DND-41 (cell line): Measurements from ENCODE around the gene ZDHHC22.

Source experiments
- ATAC-seq: fragments of 200-7000 bp; cut with Tn5 transposase; 3 replicates; pipeline ENCODE4 v1.9.1; 2021; ENCODE audit warnings: low read depth; ENCODE audit not compliant: insufficient read depth
- DNase-seq: peaks from one replicate; pipeline ENCODE4 v3.0.0-alpha.2; 2020
- H2AFZ ChIP-seq: 2 replicates; pipeline ENCODE4 v1.6.0; 2012; ENCODE audit warnings: low read depth, low read length
- H3K27ac ChIP-seq: 2 replicates; pipeline ENCODE4 v1.5.1; 2012; ENCODE audit warnings: low read length, inconsistent platforms
- H3K27me3 ChIP-seq: fragments of 200-600 bp; sonication (generic); 2 replicates; pipeline ENCODE4 v1.6.0; 2012; ENCODE audit warnings: low read length, mild to moderate bottlenecking, inconsistent platforms; ENCODE audit not compliant: insufficient read depth, poor library complexity
- H3K36me3 ChIP-seq: 2 replicates; pipeline ENCODE4 v1.5.1; 2012; ENCODE audit warnings: low read length, inconsistent platforms; ENCODE audit not compliant: insufficient read depth
- H3K4me1 ChIP-seq: 2 replicates; pipeline ENCODE4 v1.5.1; 2012; ENCODE audit warnings: mild to moderate bottlenecking, low read length; ENCODE audit not compliant: insufficient read depth
- H3K4me2 ChIP-seq: 2 replicates; pipeline ENCODE4 v1.6.0; 2012; ENCODE audit warnings: mild to moderate bottlenecking, moderate library complexity, low read length, inconsistent platforms; ENCODE audit not compliant: insufficient read depth
- H3K4me3 ChIP-seq, 2 experiments: fragments of 200-600 bp in 1 of 2; shearing (Covaris generic) in 1 of 2; 2 replicates each; pipeline ENCODE4 v1.5.1; 2012 to 2016; ENCODE audit warnings: inconsistent platforms in 2 of 2, low read length in 2 of 2, mild to moderate bottlenecking in 2 of 2, low read depth in 1 of 2, moderate library complexity in 1 of 2
- H3K79me2 ChIP-seq: 2 replicates; pipeline ENCODE4 v1.6.0; 2012; ENCODE audit warnings: low read length, inconsistent platforms; ENCODE audit not compliant: insufficient read depth
- H3K9ac ChIP-seq: 2 replicates; pipeline ENCODE4 v1.6.0; 2012; ENCODE audit warnings: low read depth, mild to moderate bottlenecking, inconsistent platforms, low read length, moderate library complexity
- H3K9me3 ChIP-seq: 2 replicates; pipeline ENCODE4 v1.5.1; 2012; ENCODE audit warnings: low read length, moderate library complexity, mild to moderate bottlenecking, inconsistent platforms; ENCODE audit not compliant: insufficient read depth, severe bottlenecking
- H4K20me1 ChIP-seq: 2 replicates; pipeline ENCODE4 v1.6.0; 2012; ENCODE audit warnings: low read length; ENCODE audit not compliant: insufficient read depth
- EZH2 ChIP-seq: IDR thresholded peaks from 3 replicates; pipeline ENCODE4 v1.6.1; 2012; ENCODE audit warnings: borderline replicate concordance, low read depth, mild to moderate bottlenecking, moderate library complexity, low read length, inconsistent platforms; ENCODE audit not compliant: severe bottlenecking
- TF ChIP-seq, protein P1 (sequence below): IDR thresholded peaks from 2 replicates; pipeline ENCODE4 v1.5.1; 2012; ENCODE audit warnings: borderline replicate concordance, low read length, moderate library complexity, mild to moderate bottlenecking; ENCODE audit not compliant: poor library complexity, severe bottlenecking; ENCODE audit errors: extremely low read depth

The ZDHHC22 gene

DNA sequence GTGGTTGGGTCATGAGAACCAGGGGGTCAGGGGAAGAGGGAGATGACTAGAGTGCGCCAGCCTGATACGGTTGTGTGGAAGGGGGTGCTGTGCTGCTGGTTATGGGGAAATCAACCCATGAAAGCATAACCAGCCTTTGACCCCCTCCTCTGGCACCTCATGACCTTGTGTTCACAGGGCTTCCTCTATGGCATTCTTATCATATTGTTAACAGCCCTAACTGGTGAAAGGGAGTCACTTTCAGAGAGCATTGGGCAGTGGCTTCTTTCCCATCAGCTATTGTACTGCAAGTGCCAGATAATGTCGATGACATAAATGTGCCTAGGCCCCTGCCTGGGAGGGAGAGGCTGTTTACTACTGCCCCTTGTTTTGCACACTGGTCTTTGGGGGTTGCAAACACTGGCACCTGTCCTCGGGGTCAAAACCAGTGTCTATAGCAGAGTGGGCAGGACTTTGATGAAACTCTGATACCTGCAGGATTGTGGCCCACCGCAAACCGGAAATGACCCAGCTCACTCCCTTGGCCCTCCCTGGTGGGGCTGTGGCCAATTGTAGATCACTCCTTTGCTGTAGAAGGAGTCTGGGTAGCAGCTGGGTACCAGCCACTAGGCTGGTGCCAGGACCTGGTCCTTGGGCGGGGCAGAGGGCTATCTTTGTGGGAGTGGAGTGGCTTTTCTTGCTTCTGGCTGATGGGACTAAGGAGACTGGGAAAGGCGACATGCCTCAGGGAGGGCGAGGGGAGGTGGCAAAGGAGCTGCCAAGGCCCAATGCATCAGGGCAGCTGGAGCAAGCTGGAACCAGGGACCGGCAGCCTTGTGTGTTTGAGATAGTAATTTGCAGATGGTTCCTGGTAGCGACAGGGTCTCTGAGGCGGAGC lies 39.4 kb upstream of the ZDHHC22 start:
- Histone ChIP-seq H2AFZ (no peak overlapping the region), H3K9me3 (no peaks in the 10 kb centered on the region), H4K20me1 (no peaks in the 10 kb centered on the region), H3K79me2 (no peaks in the 10 kb centered on the region), H3K4me1 (no peaks in the 10 kb centered on the region), H3K4me3 (no peak overlapping the region), H3K36me3 (no peaks in the 10 kb centered on the region), H3K9ac (no peak overlapping the region), H3K27me3 (no peaks in the 10 kb centered on the region), H3K4me2 (no peak overlapping the region), H3K27ac (no peak overlapping the region)
- ATAC-seq (no peak), DNase-seq (no peak)
- TF ChIP-seq, protein P1, sequence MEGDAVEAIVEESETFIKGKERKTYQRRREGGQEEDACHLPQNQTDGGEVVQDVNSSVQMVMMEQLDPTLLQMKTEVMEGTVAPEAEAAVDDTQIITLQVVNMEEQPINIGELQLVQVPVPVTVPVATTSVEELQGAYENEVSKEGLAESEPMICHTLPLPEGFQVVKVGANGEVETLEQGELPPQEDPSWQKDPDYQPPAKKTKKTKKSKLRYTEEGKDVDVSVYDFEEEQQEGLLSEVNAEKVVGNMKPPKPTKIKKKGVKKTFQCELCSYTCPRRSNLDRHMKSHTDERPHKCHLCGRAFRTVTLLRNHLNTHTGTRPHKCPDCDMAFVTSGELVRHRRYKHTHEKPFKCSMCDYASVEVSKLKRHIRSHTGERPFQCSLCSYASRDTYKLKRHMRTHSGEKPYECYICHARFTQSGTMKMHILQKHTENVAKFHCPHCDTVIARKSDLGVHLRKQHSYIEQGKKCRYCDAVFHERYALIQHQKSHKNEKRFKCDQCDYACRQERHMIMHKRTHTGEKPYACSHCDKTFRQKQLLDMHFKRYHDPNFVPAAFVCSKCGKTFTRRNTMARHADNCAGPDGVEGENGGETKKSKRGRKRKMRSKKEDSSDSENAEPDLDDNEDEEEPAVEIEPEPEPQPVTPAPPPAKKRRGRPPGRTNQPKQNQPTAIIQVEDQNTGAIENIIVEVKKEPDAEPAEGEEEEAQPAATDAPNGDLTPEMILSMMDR, result no peak
- TF ChIP-seq EZH2, result no peak

DNA sequence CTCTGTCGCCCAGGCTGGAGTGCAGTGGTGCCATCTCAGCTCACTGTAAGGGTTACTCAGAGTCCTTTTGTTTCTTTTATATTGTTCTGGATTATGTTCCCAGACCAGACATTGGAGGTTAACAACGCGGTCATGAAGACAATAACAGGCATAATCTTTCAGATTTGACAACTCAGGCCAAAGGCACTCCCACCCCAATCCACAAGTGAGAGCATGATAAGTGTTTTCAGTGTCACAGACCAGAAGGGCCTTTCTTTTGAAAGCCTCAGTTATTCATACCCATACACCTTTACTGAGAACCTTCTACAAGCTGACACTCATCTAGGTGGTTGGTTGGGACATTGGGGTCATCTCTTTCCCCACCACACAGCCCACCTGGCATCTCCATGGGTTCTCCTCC lies 37.1 kb upstream of the ZDHHC22 start:
- Histone ChIP-seq H3K4me2 (no peak overlapping the region), H3K4me3 (no peak overlapping the region), H4K20me1 (no peaks in the 10 kb centered on the region), H3K36me3 (no peaks in the 10 kb centered on the region), H3K9me3 (no peaks in the 10 kb centered on the region), H3K27ac (no peak overlapping the region), H3K79me2 (no peaks in the 10 kb centered on the region), H3K4me1 (no peaks in the 10 kb centered on the region), H3K9ac (no peak overlapping the region), H3K27me3 (no peaks in the 10 kb centered on the region), H2AFZ (no peak overlapping the region)
- ATAC-seq, result no peak
- no peak for DNase-seq
- TF ChIP-seq EZH2, result no peak
- TF ChIP-seq, protein P1, result no peak

DNA sequence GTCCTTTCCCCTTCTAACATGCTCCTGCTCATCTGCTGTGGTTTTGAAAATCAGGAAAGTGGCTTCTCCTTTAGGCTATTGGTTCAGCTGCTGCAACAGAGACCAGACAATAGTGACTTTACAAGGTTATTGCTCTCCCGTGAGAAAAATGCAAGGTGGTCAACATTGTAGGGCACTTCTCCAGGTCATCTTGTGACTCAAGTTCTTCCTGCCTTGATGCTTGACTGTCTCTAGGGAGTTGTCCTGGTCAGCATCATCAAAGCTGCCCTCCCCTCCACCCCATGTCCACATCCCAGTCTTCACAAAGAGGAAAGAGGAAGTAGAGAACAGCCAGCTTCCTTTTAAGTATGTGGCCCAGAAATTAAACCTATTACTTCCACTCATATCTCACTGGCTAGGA lies 36.1 kb upstream of the ZDHHC22 start:
- no peak for TF ChIP-seq EZH2
- TF ChIP-seq, protein P1, result no peak
- H3K9ac ChIP-seq, result no peak overlapping the region
- no peak overlapping the region for H2AFZ ChIP-seq
- no peak overlapping the region for H3K4me3 ChIP-seq
- H3K36me3 ChIP-seq, result no peaks in the 10 kb centered on the region
- ATAC-seq (no peak), DNase-seq (no peak)
- no peaks in the 10 kb centered on the region for H3K9me3 ChIP-seq
- no peak overlapping the region for H3K4me2 ChIP-seq
- H3K27me3 ChIP-seq, result peaks cover 3% of the 10 kb centered on the region
- H3K27ac ChIP-seq, result no peak overlapping the region
- no peaks in the 10 kb centered on the region for H3K79me2 ChIP-seq
- no peaks in the 10 kb centered on the region for H3K4me1 ChIP-seq
- no peaks in the 10 kb centered on the region for H4K20me1 ChIP-seq
